GM23338 (cell line): Measurements from ENCODE around the gene HOXA9. TPM values are rescaled to one million over a fixed set of nuclear protein-coding genes. Genes with fewer than 3 reads are reported as not detected.
A peak's percentile ranks its signal among the peaks of the same experiment; 100 is the strongest.

Experiments used
- ATAC-seq: fragments of 200-7000 bp; cut with Tn5 transposase; 3 replicates; pipeline ENCODE4 v1.9.1; 2020
- DNase-seq: peaks from one replicate; pipeline ENCODE4 v3.0.0-alpha.2; 2015; ENCODE audit warnings: low spot score
- H2AFZ ChIP-seq: fragments of 200-600 bp; sonication (generic); 2 replicates; pipeline ENCODE4 v1.8.0; 2016; ENCODE audit warnings: antibody characterized with exemption, mild to moderate bottlenecking, moderate library complexity
- H3F3A ChIP-seq: fragments of 200-600 bp; sonication (generic); replicated peaks from 2 replicates; pipeline ENCODE4 v1.8.0; 2017; ENCODE audit warnings: antibody characterized with exemption, mixed run types, low read depth
- H3K27ac ChIP-seq: fragments of 200-600 bp; sonication (generic); 2 replicates; pipeline ENCODE4 v1.6.1; 2016; ENCODE audit warnings: low read depth
- H3K27me3 ChIP-seq: fragments of 200-600 bp; sonication (generic); 2 replicates; pipeline ENCODE4 v1.8.0; 2016; ENCODE audit warnings: mild to moderate bottlenecking, mixed run types, moderate library complexity; ENCODE audit not compliant: insufficient read depth
- H3K36me3 ChIP-seq: fragments of 200-600 bp; sonication (generic); 2 replicates; pipeline ENCODE4 v1.8.0; 2016; ENCODE audit warnings: mild to moderate bottlenecking; ENCODE audit not compliant: insufficient read depth
- H3K4me1 ChIP-seq: fragments of 200-600 bp; sonication (generic); 2 replicates; pipeline ENCODE4 v1.8.0; 2016; ENCODE audit warnings: mild to moderate bottlenecking, moderate library complexity; ENCODE audit not compliant: insufficient read depth
- H3K4me2 ChIP-seq: fragments of 200-600 bp; sonication (generic); 2 replicates; pipeline ENCODE4 v1.7.1; 2017; ENCODE audit warnings: mixed run types
- H3K4me3 ChIP-seq: fragments of 200-600 bp; sonication (generic); 2 replicates; pipeline ENCODE4 v1.6.1; 2016; ENCODE audit warnings: mixed run types
- H3K79me2 ChIP-seq: fragments of 200-600 bp; sonication (generic); replicated peaks from 2 replicates; pipeline ENCODE4 v1.8.0; 2017; ENCODE audit warnings: mild to moderate bottlenecking; ENCODE audit not compliant: insufficient read depth
- H3K9me2 ChIP-seq: fragments of 200-600 bp; sonication (generic); 2 replicates; pipeline ENCODE4 v1.8.0; 2017; ENCODE audit not compliant: insufficient read depth
- H4K20me1 ChIP-seq: fragments of 200-600 bp; sonication (generic); replicated peaks from 2 replicates; pipeline ENCODE4 v1.8.0; 2017; ENCODE audit warnings: mild to moderate bottlenecking; ENCODE audit not compliant: insufficient read depth
- H3K27ac Mint-ChIP-seq: 2 replicates; pipeline ENCODE4 v1.8.0; 2020; ENCODE audit warnings: inconsistent platforms, mild to moderate bottlenecking, moderate library complexity, mixed read lengths
- H3K27me3 Mint-ChIP-seq: 3 replicates; pipeline ENCODE4 v1.8.0; 2022; ENCODE audit warnings: low read depth, mild to moderate bottlenecking, moderate library complexity, mixed read lengths, inconsistent platforms; ENCODE audit not compliant: insufficient read depth, poor library complexity
- H3K36me3 Mint-ChIP-seq: 3 replicates; pipeline ENCODE4 v1.8.0; 2021; ENCODE audit warnings: low read depth, mild to moderate bottlenecking, inconsistent platforms, moderate library complexity, mixed read lengths
- H3K4me1 Mint-ChIP-seq: 3 replicates; pipeline ENCODE4 v1.8.0; 2020; ENCODE audit warnings: mild to moderate bottlenecking, inconsistent platforms, mixed read lengths
- H3K4me3 Mint-ChIP-seq: 3 replicates; pipeline ENCODE4 v1.8.0; 2021; ENCODE audit warnings: moderate library complexity, mild to moderate bottlenecking, inconsistent platforms, mixed read lengths
- H3K9me3 Mint-ChIP-seq: 3 replicates; pipeline ENCODE4 v1.8.0; 2020; ENCODE audit warnings: moderate library complexity, mild to moderate bottlenecking, inconsistent platforms, mixed read lengths
- CREB1 ChIP-seq: fragments of 250-450 bp; sonication (Bioruptor Pico); IDR thresholded peaks from 2 replicates; pipeline ENCODE4 v1.5.0; 2020; ENCODE audit warnings: low read depth, mild to moderate bottlenecking, moderate library complexity
- EZH2 ChIP-seq: fragments of 200-600 bp; sonication (generic); IDR thresholded peaks from one replicate; pipeline ENCODE4 v1.8.0; 2017; ENCODE audit warnings: antibody characterized with exemption, mild to moderate bottlenecking, low read depth; ENCODE audit not compliant: unreplicated experiment
- EZH2phosphoT487 ChIP-seq: fragments of 200-600 bp; sonication (generic); IDR thresholded peaks from one replicate; pipeline ENCODE4 v1.8.1; 2018; ENCODE audit warnings: antibody characterized with exemption; ENCODE audit not compliant: unreplicated experiment
- NANOG ChIP-seq: IDR thresholded peaks from 2 replicates; pipeline ENCODE4 v1.6.1; 2016; ENCODE audit warnings: antibody characterized with exemption, borderline replicate concordance
- POLR2AphosphoS5 ChIP-seq: IDR thresholded peaks from 2 replicates; pipeline ENCODE4 v1.6.1; 2016; ENCODE audit warnings: antibody characterized with exemption, low read depth
- ZNF114 ChIP-seq: fragments of 250-450 bp; sonication (Bioruptor Pico); IDR thresholded peaks from 2 replicates; pipeline ENCODE4 v1.5.0; 2020; ENCODE audit warnings: mild to moderate bottlenecking, moderate library complexity
- ZNF331 ChIP-seq: fragments of 250-450 bp; sonication (Bioruptor Pico); IDR thresholded peaks from 2 replicates; pipeline ENCODE4 v1.5.0; 2020; ENCODE audit warnings: low read depth, mild to moderate bottlenecking, moderate library complexity
- polyA plus RNA-seq: library from polyadenylated mRNA; unstranded; fragments of >200 nt; fragmentation: Nextera tagmentation; extraction: Ambion mirVana; gene quantifications from 2 replicates; pipeline ENCODE4 v1.2.1, GENCODE V29; 2016
- total RNA-seq: library from RNA; depleted of rRNA; stranded (reverse); fragments of >200 nt; shearing (Covaris generic); gene quantifications from 2 replicates; pipeline ENCODE4 v1.2.3, GENCODE V29; 2014
- TF ChIP-seq, protein P1 (sequence below): IDR thresholded peaks from 2 replicates; pipeline ENCODE4 v1.6.1; 2016; ENCODE audit warnings: antibody characterized with exemption
- TF ChIP-seq, protein P2 (sequence below), 2 experiments: fragments of 200-600 bp in 1 of 2; sonication (generic) in 1 of 2; conservative IDR thresholded peaks; 2 replicates each; pipeline versions ENCODE4 v1.5.1 to v1.6.1; 2016 to 2017; ENCODE audit warnings: antibody characterized with exemption in 2 of 2, low read depth in 2 of 2, mild to moderate bottlenecking in 2 of 2, moderate library complexity in 1 of 2

Gene HOXA9
- total and polyA plus RNA-seq, 2 experiments from 2014 or later = not detected

DNA sequence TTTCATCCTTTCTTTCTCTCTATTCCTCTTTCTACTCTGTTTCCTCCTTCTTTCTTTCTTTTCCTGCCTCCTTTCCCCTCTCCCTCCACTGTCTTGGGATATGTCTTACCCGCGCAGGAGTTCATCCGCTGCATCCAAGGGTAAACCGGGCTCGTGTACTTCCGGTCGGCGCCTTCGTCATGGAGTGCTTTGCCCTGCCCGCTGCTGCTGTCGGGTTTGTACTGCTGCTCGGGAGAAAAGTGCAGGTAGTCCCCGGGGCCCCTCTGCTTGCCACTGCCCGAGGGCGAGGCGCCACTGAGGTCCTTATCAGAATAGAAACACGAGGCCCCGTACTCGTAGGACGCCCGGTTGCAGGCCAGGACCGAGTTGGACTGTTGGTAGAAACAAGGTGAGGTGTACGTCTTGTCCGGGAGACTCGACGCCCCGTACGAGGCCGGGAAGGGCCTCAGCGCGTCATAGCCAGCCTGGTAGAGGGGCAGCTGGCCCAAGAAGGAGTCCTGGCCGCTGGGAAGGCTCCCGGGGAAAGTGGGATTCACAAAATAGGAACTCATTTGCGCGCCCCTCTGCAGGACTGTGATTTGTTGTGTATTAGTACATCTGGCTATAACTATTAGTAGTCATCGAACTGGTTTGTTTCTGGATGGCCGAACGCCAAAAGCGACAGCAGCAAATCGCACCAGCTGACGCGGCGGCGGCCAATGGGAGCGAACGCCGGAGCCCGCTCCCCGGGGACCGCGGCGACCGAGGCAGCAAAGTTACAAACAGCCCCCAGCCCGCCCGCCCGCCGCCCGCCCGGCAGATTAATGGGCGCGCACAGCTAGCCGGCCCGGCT lies 17.9 kb downstream of the HOXA9 start, which contains the start of gene HOXA6:
Gene HOXA6, minus strand, starts transcription at position 576 of the 832 bp plus-strand sequence. Its CDS starts 25 bp downstream, at position 551.
- H4K20me1 ChIP-seq = peaks cover 43% of the 10 kb centered on the region
- peak within 1 kb of the TSS; percentile 38; the same call in 1 of the 2 replicates for H2AFZ ChIP-seq
- peak within 1 kb of the TSS; percentile 43 for H3K4me3 ChIP-seq
- Mint-ChIP-seq H3K4me1 (peaks cover 23% of the 10 kb centered on the region), H3K27me3 (peaks cover 100% of the 10 kb centered on the region), H3K4me3 (peak within 1 kb of the TSS; percentile 62), H3K9me3 (peaks cover 24% of the 10 kb centered on the region), H3K27ac (no peak within 1 kb of the TSS), H3K36me3 (no peaks in the 10 kb centered on the region)
- H3K27ac ChIP-seq = no peak within 1 kb of the TSS
- H3K79me2 ChIP-seq = no peaks in the 10 kb centered on the region
- peak; percentile 41 for DNase-seq
- ATAC-seq = no peak
- peaks cover 100% of the 10 kb centered on the region for H3K27me3 ChIP-seq
- H3K4me1 ChIP-seq = peaks cover 27% of the 10 kb centered on the region
- H3K9me2 ChIP-seq = no peaks in the 10 kb centered on the region
- no peaks in the 10 kb centered on the region for H3K36me3 ChIP-seq
- peaks cover 29% of the 10 kb centered on the region for H3F3A ChIP-seq
- H3K4me2 ChIP-seq = peak within 1 kb of the TSS; percentile 71
- TF ChIP-seq NANOG (no peak), EZH2 (peak; percentile 99), ZNF114 (CRISPR knock-in tag) (no peak), EZH2phosphoT487 (peak; percentile 80), POLR2AphosphoS5 (no peak), CREB1 (no peak)

DNA sequence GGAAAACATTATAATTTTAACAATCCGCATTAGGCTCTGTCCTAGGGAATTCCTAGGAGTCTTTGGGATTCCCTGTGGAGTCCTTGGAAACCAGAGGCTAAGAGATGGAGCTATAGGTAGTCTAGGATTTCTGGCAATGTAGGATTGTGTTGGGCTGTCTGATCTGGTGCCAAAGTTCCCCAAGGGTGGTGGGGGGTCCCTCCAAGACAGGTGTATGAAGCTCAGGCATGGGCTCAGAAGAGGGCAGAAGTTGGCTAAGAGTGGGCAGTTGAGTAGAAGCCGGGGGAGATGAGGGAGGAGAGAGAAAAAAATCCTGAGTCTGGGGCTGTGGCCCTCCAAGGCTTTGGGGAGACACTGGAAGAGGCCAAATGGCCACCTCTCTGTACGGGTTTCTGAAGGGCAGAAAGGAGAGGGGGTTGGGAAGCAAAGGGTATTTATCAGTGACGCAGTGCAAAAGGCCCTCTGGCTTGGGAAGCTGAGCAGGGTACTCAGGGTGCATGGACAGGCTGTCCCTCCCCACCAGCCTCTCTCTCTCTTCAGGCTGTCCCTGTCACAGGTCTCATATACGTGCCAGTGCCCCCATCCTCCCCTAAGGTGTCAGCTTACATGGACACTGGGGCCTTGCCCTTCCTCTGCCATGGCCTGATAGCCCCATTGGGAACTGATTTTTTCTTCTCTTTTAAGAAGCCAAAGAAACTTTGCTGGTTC lies 18.7 kb downstream of the HOXA9 start:
- H3K27ac Mint-ChIP-seq = no peak overlapping the region
- H4K20me1 ChIP-seq = peaks cover 42% of the 10 kb centered on the region
- H3K27me3 ChIP-seq = peaks cover 100% of the 10 kb centered on the region
- TF ChIP-seq, protein P1, sequence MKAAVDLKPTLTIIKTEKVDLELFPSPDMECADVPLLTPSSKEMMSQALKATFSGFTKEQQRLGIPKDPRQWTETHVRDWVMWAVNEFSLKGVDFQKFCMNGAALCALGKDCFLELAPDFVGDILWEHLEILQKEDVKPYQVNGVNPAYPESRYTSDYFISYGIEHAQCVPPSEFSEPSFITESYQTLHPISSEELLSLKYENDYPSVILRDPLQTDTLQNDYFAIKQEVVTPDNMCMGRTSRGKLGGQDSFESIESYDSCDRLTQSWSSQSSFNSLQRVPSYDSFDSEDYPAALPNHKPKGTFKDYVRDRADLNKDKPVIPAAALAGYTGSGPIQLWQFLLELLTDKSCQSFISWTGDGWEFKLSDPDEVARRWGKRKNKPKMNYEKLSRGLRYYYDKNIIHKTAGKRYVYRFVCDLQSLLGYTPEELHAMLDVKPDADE = no peak
- TF ChIP-seq, protein P2, sequence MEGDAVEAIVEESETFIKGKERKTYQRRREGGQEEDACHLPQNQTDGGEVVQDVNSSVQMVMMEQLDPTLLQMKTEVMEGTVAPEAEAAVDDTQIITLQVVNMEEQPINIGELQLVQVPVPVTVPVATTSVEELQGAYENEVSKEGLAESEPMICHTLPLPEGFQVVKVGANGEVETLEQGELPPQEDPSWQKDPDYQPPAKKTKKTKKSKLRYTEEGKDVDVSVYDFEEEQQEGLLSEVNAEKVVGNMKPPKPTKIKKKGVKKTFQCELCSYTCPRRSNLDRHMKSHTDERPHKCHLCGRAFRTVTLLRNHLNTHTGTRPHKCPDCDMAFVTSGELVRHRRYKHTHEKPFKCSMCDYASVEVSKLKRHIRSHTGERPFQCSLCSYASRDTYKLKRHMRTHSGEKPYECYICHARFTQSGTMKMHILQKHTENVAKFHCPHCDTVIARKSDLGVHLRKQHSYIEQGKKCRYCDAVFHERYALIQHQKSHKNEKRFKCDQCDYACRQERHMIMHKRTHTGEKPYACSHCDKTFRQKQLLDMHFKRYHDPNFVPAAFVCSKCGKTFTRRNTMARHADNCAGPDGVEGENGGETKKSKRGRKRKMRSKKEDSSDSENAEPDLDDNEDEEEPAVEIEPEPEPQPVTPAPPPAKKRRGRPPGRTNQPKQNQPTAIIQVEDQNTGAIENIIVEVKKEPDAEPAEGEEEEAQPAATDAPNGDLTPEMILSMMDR (conservative IDR thresholded peaks at IDR 0.05; ENCODE audit: low read depth in 2 of 2) = no peak
- TF ChIP-seq CREB1 (no peak), EZH2 (no peak), ZNF331 (no peak), EZH2phosphoT487 (no peak), NANOG (no peak)
- DNase-seq (peak; percentile 8), ATAC-seq (no peak)
- H2AFZ ChIP-seq = no peak overlapping the region
- H3K4me3 ChIP-seq = no peak overlapping the region
- peaks cover 31% of the 10 kb centered on the region for H3F3A ChIP-seq
- peaks cover 27% of the 10 kb centered on the region for H3K4me1 Mint-ChIP-seq
- no peaks in the 10 kb centered on the region for H3K36me3 ChIP-seq
- H3K4me1 ChIP-seq = peaks cover 33% of the 10 kb centered on the region
- H3K27ac ChIP-seq = no peak overlapping the region
- no peaks in the 10 kb centered on the region for H3K79me2 ChIP-seq
- H3K9me3 Mint-ChIP-seq = peaks cover 28% of the 10 kb centered on the region
- H3K36me3 Mint-ChIP-seq = no peaks in the 10 kb centered on the region; the same call in 2 of the 3 replicates
- no peak overlapping the region for H3K4me3 Mint-ChIP-seq
- peaks cover 100% of the 10 kb centered on the region for H3K27me3 Mint-ChIP-seq
- no peaks in the 10 kb centered on the region for H3K9me2 ChIP-seq
- H3K4me2 ChIP-seq = no peak overlapping the region
